ENCODE results near the gene GC. TPM values are rescaled to one million over a fixed set of nuclear protein-coding genes. Genes with fewer than 3 reads are reported as not detected.

The GC gene
- total RNA-seq, 6 experiments from 2014 or later = 2,822 to 4,781 (median 3,863) TPM

DNA sequence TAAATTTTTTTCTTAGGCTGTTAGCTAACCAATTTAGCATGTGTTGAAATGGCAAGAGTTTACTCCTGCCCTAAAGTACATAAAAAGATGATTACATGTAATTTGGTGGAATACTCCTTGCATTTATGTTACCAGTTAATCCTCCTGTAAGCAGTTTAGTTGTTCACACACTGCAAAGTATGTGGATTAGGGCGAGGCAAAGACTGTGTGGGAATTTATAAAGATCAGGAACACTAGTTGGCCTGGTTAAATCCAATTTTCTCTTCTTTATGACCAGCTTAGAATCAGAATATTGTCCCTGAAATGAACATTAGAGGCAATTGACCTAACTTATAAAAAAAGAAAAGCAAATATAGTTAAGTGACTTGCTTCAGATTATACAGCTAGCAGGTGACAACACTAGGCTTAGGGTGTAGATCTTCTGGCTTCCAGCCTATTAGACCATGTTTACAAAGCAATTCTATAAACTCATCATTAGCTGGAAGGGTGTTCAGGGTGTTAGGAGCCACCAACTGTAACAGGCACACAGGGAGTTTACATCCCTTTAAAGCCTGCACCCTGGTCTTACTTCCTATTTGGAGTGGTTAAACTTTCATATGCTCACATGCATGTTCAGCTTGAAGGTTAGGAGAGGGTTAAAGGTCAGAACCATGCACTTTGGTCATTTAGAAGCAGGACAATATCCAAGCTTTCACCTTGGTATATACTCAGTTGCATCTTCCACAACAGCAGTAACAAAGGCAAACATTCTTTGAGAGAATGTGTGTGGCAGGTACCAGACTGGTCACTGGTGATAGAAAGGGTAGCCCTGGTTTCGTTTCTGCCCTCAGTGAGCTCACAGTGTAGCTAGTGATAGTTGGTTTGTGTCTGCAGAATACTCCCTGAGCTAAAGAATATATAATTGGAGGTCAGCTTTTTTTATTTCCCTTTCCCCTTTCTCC lies 72.6 kb downstream of the GC start:
- no peaks in the 10 kb centered on the region for H3K27me3 ChIP-seq
- 54% methylated on average over 2 of the region's 2 CpGs for WGBS (ENCODE audit: insufficient coverage, low coverage, low lambda C conversion rate, missing lambda C conversion rate)
- TF ChIP-seq POLR2A (IDR thresholded peaks at IDR 0.05) = no peak
- TF ChIP-seq, protein P1, sequence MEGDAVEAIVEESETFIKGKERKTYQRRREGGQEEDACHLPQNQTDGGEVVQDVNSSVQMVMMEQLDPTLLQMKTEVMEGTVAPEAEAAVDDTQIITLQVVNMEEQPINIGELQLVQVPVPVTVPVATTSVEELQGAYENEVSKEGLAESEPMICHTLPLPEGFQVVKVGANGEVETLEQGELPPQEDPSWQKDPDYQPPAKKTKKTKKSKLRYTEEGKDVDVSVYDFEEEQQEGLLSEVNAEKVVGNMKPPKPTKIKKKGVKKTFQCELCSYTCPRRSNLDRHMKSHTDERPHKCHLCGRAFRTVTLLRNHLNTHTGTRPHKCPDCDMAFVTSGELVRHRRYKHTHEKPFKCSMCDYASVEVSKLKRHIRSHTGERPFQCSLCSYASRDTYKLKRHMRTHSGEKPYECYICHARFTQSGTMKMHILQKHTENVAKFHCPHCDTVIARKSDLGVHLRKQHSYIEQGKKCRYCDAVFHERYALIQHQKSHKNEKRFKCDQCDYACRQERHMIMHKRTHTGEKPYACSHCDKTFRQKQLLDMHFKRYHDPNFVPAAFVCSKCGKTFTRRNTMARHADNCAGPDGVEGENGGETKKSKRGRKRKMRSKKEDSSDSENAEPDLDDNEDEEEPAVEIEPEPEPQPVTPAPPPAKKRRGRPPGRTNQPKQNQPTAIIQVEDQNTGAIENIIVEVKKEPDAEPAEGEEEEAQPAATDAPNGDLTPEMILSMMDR (IDR thresholded peaks at IDR 0.05) = no peak
- intact Hi-C loops (cut with DNase I) = no loop called here
- no peak overlapping the region for H3K27ac ChIP-seq
- no peak for DNase-seq
- peak in 3 of 4 donors; percentile 34 to 55 (median 49) for ATAC-seq
- no peaks in the 10 kb centered on the region for H3K36me3 ChIP-seq
- H3K9me3 ChIP-seq = no peaks in the 10 kb centered on the region
- no peaks in the 10 kb centered on the region for H3K4me1 ChIP-seq
- no peak overlapping the region for H3K4me3 ChIP-seq

DNA sequence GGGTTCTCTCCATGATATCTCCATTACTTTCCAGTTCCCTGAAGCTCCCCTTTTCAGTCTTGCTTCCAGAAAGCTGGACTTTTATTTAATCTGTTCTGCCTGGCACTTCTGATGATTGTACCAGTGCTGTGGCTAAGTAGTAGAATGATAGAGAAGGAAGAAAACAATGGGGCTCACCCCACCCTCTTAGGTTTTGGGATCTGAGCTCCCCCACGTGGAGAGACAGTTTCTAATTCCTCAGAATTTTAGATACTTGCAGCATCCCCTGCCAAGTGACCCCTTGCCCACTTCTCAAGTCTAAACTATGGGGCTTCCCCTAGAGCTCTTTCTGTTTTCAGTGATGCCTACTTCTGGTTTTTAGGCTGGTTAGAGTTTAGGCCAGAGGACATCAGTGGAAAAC lies 73.9 kb downstream of the GC start:
- intact Hi-C loops (cut with DNase I) = no loop called here
- 17% methylated on average over 1 of the region's 1 CpG for WGBS (ENCODE audit: insufficient coverage, low coverage, low lambda C conversion rate, missing lambda C conversion rate)
- Histone ChIP-seq H3K4me1 (no peaks in the 10 kb centered on the region), H3K27me3 (no peaks in the 10 kb centered on the region), H3K36me3 (no peaks in the 10 kb centered on the region), H3K27ac (no peak overlapping the region), H3K9me3 (no peaks in the 10 kb centered on the region), H3K4me3 (no peak overlapping the region)
- TF ChIP-seq, protein P1 (IDR thresholded peaks at IDR 0.05) = no peak
- TF ChIP-seq POLR2A (IDR thresholded peaks at IDR 0.05) = no peak
- ATAC-seq = no peak
- DNase-seq = no peak

DNA sequence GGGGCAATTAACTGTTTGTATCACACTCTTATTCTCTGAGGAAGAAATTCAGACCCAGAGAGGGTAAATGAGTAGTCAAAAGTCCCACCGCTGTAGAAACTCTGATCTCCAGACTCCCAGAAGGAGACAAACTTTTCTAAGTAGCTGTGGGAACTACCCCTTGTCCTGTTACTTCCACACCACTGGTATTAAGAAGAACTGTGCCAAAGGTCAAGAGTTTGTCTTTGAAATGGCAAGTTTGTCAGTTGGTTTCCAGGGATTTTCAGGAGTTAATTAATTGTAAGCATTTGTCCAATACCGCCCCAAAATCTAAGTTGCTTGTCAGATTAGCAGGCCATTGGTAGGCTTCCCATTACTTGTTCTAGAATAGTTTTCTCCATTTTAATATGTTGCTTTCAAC lies 85.7 kb downstream of the GC start:
- intact Hi-C loops (cut with DNase I) = no loop called here
- WGBS (ENCODE audit: insufficient coverage, low coverage, low lambda C conversion rate, missing lambda C conversion rate) = 100% methylated on average over 2 of the region's 2 CpGs
- H3K27me3 ChIP-seq = no peaks in the 10 kb centered on the region
- ATAC-seq (no peak), DNase-seq (no peak)
- H3K27ac ChIP-seq = no peak overlapping the region
- H3K36me3 ChIP-seq = no peaks in the 10 kb centered on the region
- H3K9me3 ChIP-seq = no peaks in the 10 kb centered on the region
- H3K4me1 ChIP-seq = no peaks in the 10 kb centered on the region
- no peak for TF ChIP-seq POLR2A (IDR thresholded peaks at IDR 0.05)
- TF ChIP-seq, protein P1 (IDR thresholded peaks at IDR 0.05) = no peak
- no peak overlapping the region for H3K4me3 ChIP-seq

DNA sequence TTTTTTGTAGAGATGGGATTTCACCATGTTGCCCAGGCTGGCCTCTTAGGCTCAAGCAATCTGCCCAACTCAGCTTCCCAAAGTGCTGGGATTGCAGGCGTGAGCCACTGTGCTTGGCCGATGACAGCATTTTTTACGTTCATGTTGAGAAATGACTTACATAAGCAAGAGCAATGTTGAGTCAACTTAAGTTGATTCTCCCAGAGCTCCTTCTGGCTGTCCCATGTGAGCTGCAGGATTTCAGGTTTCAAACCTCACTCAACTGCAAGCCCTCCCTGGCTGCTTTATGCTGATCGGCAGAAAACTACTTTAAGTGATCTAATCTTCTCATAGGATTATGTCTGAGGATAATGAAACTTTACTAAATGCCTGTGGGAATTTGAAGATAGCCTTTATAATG lies 86.8 kb downstream of the GC start:
- intact Hi-C loops (cut with DNase I) = no loop called here
- no peak overlapping the region for H3K4me3 ChIP-seq
- H3K4me1 ChIP-seq = peaks cover 0 to under 1% (median 0%) of the 10 kb centered on the region in 4 donors
- TF ChIP-seq POLR2A (IDR thresholded peaks at IDR 0.05) = no peak
- TF ChIP-seq, protein P1 (IDR thresholded peaks at IDR 0.05) = no peak
- ATAC-seq (no peak), DNase-seq (no peak)
- H3K27me3 ChIP-seq = no peaks in the 10 kb centered on the region
- 73% methylated on average over 4 of the region's 4 CpGs for WGBS (ENCODE audit: insufficient coverage, low coverage, low lambda C conversion rate, missing lambda C conversion rate)
- no peaks in the 10 kb centered on the region for H3K36me3 ChIP-seq
- H3K27ac ChIP-seq = no peak overlapping the region
- no peaks in the 10 kb centered on the region for H3K9me3 ChIP-seq
